ENCODE results near the gene IQCM. TPM values are rescaled to one million over a fixed set of nuclear protein-coding genes. Genes with fewer than 3 reads are reported as not detected.
A peak's percentile ranks its signal among the peaks of the same experiment; 100 is the strongest.
"Not testable (repeated sequence)": the region's sequence is repeated elsewhere in the genome, so short reads cannot be mapped to it uniquely, and the experiment has no call there.

The IQCM gene
- polyA plus RNA-seq, 4 donors = not detected

DNA sequence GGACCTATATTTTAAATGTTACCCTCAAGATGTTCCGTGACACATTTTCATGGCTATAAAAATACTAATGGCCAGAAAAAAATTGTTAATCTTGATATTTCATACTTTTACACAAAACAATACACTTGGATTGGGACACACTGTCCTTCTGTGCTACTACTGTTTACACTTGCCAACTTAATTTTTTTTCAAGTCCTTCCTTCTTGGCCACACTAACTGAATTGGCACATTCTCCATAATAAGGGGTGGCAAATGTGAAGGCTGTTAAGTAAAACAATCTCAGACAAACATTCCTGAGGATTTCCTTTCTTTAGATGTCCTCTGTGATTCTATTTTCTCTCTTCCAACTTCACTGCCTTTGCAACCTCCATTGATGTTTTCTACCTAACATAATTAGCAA lies 225.8 kb downstream of the IQCM start:
- no peak for DNase-seq (ENCODE audit: low read depth in 4 of 4, low spot score in 3 of 4)

DNA sequence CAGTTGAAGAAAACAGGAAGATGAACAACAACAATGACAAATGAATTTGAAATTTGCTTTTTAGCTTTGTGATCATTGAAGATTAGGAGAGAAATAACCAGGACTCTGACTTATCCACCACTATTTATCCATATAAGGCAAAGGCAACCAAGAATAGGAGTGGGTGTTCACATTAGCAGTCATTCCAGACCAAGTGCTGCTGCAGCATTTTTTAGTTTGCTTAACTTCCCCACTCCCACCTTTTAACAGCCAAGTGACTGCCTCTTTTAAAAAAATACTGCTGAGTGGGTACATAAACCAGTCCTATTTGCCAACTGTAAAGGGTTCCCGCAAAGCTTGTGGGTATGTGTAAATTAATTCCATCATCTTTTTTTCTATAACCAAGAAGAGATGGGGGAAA lies 230.9 kb downstream of the IQCM start:
- no peak for DNase-seq (ENCODE audit: low read depth in 4 of 4, low spot score in 3 of 4)

DNA sequence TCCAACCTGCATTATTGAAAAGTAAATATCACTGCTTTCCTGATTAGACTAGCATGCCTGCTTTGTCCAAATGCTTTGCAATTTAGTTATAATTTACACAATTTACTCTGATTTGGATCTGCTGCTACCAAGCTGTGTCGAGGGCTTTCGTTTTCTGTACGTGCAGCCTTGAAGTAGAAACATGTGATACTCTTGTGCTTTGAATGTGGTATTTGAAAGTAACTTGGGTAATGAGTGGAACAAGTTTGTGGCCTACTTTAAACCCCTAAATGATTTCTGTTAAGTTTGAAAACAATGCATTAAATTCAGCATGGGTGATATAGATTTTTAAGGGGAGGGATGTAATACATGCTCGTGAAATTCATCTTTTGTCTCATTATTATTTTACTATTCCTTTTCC lies 240.7 kb downstream of the IQCM start:
- DNase-seq (ENCODE audit: low read depth in 4 of 4, low spot score in 3 of 4) = no peak

GRCh38 chr4:149572716-149573115 lies 242.9 kb downstream of the IQCM start:
- DNase-seq (ENCODE audit: low read depth in 4 of 4, low spot score in 3 of 4) = no peak

- no peak for DNase-seq (ENCODE audit: low read depth in 4 of 4, low spot score in 3 of 4)
Measured at GRCh38 chr4:149555799-149556198, 259.8 kb downstream of the IQCM start.

DNA sequence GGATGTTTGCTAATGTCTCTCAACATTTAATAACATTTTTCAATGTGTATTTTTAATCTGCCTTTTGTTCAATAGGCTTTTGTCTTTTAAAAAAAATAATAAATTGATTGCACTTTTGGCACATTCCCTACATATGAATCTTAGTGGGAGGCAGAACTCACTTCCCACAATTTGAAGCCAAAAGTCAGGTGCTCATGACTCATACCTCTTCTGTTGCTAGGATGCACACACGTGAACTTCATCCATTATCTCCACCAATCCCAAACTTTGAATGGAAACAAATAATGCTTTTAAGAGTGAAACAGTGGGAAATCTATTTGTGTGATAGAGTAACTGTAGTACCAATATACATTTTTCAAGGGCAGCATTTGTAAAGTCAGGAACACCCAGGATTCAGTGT lies 260.5 kb downstream of the IQCM start:
- no peak for DNase-seq (ENCODE audit: low read depth in 4 of 4, low spot score in 3 of 4)

DNA sequence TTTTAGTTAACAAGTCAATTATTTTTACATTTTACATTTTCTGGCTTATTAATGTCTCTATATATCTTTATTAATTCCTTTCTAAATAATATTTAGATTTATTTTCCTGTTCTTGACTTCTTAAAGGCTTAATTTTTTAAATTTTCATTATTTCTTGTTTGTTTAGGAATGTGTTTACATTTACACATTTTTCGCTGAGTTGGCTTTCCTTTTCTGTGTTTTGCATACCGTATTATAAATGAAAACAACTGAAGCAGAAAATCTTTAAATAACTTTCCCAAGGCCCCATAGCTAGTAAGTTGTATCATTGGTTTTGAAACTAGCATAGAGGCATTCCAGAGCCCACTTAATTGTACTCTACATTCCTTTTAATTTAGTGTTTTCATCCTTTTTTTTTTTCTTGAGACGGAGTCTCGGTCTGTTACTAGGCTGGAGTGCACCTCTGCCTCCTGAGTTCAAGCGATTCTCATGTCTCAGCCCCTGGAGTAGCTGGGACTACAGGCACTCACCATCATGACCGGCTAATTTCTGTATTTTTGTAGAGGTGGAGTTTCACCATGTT lies 261.6 kb downstream of the IQCM start:
- no peak for DNase-seq (ENCODE audit: low read depth in 4 of 4, low spot score in 3 of 4)

GRCh38 chr4:149552601-149553000 lies 263.0 kb downstream of the IQCM start:
- DNase-seq (ENCODE audit: low read depth in 4 of 4, low spot score in 3 of 4) = no peak

DNA sequence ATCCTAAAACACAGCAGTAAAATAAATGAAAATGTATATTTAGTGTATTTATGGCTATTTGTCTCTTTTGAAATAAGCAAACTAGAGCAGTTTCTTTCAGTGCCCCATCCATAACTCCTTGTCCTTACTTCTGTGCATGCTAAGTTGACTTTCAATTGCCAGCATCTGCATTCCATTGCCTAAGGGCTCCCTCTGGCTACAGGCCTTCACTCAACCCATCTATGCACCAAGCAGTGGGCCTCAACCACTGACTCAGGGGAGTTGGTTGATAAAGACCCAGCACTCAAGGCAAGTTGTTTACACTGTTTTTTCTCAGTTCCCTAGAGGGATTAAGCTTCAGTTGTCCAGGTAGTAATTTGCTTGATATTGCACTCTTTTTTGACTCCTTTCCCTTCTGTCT lies 265.7 kb downstream of the IQCM start:
- DNase-seq (ENCODE audit: low read depth in 4 of 4, low spot score in 3 of 4) = peak in 1 of 4 donors; percentile 2

DNA sequence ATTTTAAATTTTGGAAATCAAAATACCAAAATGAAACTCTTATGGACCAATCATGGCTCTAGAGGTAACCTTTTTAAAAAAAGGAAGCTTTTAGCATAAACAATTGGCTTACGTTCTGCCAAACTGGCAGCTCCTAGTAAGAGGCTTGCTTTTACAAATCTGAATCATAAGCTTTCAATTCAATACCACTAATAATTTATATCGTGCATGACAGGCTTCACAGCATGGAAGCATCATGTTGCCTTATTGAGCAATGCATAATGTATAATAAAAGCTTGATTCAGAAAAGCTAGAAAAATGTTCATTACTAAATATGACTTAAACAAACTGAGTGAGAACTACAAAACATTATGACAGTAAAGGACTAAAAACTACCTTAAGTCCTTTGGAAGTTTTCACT lies 280.9 kb downstream of the IQCM start:
- no peak for DNase-seq (ENCODE audit: low read depth in 4 of 4, low spot score in 3 of 4)

DNA sequence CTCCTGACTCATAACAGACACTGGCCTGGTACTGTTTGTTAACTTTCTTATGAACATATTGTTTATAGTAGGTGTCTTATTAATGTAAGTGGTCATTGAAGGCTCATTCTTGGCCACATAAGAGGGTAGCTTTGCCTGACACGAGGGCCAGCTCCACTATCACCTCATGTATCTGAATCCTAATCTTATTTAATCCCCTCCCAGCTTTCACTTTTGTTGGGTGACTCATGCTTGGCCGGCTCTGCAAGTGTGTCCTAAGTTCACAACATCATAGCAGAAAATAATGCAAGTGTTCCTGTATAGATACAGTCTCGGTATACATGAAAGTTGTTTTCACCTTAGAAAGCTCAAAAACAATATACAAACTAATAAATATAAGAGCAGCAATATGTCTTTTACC lies 283.8 kb downstream of the IQCM start:
- DNase-seq (ENCODE audit: low read depth in 4 of 4, low spot score in 3 of 4) = no peak

- no peak for DNase-seq (ENCODE audit: low read depth in 4 of 4, low spot score in 3 of 4)
Measured at GRCh38 chr4:149523039-149523438, 292.6 kb downstream of the IQCM start.

- no peak for DNase-seq (ENCODE audit: low read depth in 4 of 4, low spot score in 3 of 4)
Measured at GRCh38 chr4:149521611-149522425, 293.8 kb downstream of the IQCM start.

- no peak for DNase-seq (ENCODE audit: low read depth in 4 of 4, low spot score in 3 of 4)
Measured at GRCh38 chr4:149518471-149518870, 297.2 kb downstream of the IQCM start.

DNA sequence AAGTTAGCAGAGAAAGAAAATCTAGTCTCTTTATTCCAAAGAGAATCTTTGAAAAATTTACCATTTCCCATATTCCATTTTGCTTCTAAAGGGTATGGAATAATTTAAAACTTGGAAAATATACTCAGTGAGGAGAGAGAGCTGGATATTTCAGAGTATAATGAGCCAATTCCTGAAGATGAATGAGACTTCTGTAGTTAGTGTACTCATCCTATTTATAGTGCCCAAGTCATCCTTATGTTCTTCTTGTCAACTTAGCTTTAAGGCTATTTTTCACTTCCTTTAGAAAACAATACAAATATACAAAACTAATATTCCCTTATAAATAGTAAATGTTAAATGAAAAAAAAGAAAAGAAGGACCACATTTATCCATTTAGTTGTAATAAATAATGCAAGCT lies 302.6 kb downstream of the IQCM start:
- DNase-seq (ENCODE audit: low read depth in 4 of 4, low spot score in 3 of 4) = no peak

- no peak for DNase-seq (ENCODE audit: low read depth in 4 of 4, low spot score in 3 of 4)
Measured at GRCh38 chr4:149512501-149512900, 303.1 kb downstream of the IQCM start.

GRCh38 chr4:149511558-149512298 lies 303.9 kb downstream of the IQCM start:
- DNase-seq (ENCODE audit: low read depth in 4 of 4, low spot score in 3 of 4) = no peak

- not testable (repeated sequence) for DNase-seq (ENCODE audit: low read depth in 4 of 4, low spot score in 3 of 4)
Measured at GRCh38 chr4:149507309-149507708, 308.3 kb downstream of the IQCM start.

- no peak for DNase-seq (ENCODE audit: low read depth in 4 of 4, low spot score in 3 of 4)
Measured at GRCh38 chr4:149500806-149501205, 314.8 kb downstream of the IQCM start.

GRCh38 chr4:149499726-149500125 lies 315.9 kb downstream of the IQCM start:
- no peak for DNase-seq (ENCODE audit: low read depth in 4 of 4, low spot score in 3 of 4)

GRCh38 chr4:149498246-149498645 lies 317.4 kb downstream of the IQCM start:
- DNase-seq (ENCODE audit: low read depth in 4 of 4, low spot score in 3 of 4) = no peak

GRCh38 chr4:149493492-149493891 lies 322.2 kb downstream of the IQCM start:
- peak in 2 of 4 donors; percentile 6 to 17 for DNase-seq (ENCODE audit: low read depth in 4 of 4, low spot score in 3 of 4)

Measured in right renal pelvis (tissue), 4 donors.